Measurements from ENCODE around the gene ACYP1. TPM values are rescaled to one million over a fixed set of nuclear protein-coding genes. Genes with fewer than 3 reads are reported as not detected.

ACYP1 gene
- total and polyA plus RNA-seq, 2 of the 13 experiments (the other 11 are each of a cell fraction or from before 2014, with no cell fraction given): 9.7 to 22.4 TPM

GRCh38 chr14:75022655-75023054 lies 41.2 kb downstream of the ACYP1 start (continued):
- TF ChIP-seq ZNF574 (CRISPR knock-in tag; IDR thresholded peaks at IDR 0.05) (peak; percentile 81), NFYC (CRISPR knock-in tag; IDR thresholded peaks at IDR 0.05) (no peak), SMC3 (IDR thresholded peaks at IDR 0.05; ENCODE audit: low read length) (peak; percentile 18; the same call in 1 of the 2 replicates), ZNF264 (CRISPR knock-in tag; IDR thresholded peaks at IDR 0.05) (0 out of 2 replicates have a peak, but pooled peaks have one; percentile 64), SYNCRIP (IDR thresholded peaks at IDR 0.05; ENCODE audit: insufficient read depth, low read depth, low read length) (no peak)
- TF ChIP-seq, protein P1, sequence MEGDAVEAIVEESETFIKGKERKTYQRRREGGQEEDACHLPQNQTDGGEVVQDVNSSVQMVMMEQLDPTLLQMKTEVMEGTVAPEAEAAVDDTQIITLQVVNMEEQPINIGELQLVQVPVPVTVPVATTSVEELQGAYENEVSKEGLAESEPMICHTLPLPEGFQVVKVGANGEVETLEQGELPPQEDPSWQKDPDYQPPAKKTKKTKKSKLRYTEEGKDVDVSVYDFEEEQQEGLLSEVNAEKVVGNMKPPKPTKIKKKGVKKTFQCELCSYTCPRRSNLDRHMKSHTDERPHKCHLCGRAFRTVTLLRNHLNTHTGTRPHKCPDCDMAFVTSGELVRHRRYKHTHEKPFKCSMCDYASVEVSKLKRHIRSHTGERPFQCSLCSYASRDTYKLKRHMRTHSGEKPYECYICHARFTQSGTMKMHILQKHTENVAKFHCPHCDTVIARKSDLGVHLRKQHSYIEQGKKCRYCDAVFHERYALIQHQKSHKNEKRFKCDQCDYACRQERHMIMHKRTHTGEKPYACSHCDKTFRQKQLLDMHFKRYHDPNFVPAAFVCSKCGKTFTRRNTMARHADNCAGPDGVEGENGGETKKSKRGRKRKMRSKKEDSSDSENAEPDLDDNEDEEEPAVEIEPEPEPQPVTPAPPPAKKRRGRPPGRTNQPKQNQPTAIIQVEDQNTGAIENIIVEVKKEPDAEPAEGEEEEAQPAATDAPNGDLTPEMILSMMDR (CRISPR knock-in tag; IDR thresholded peaks at IDR 0.05): peak; percentile 52

- Histone ChIP-seq H3K4me3 (replicated peaks in 1 of 3; ENCODE audit: insufficient read depth in 1 of 3, low read depth in 2 of 3, low read length in 3 of 3) (no peak overlapping the region), H3K4me1 (ENCODE audit: insufficient read depth, low read length) (no peaks in the 10 kb centered on the region), H3K27me3 (ENCODE audit: control insufficient read depth in 1 of 2, insufficient read depth in 2 of 2, low read length in 2 of 2) (no peaks in the 10 kb centered on the region; a peak in 1 of 5 replicates), H3K4me2 (ENCODE audit: low read depth, low read length) (no peak overlapping the region), H3K27ac (ENCODE audit: extremely low read length, insufficient read depth, low read length) (no peak overlapping the region), H3K79me2 (ENCODE audit: insufficient read depth, low read length) (no peaks in the 10 kb centered on the region), H3K9ac (ENCODE audit: insufficient read depth, low read depth, low read length) (no peak overlapping the region), H3K36me3 (replicated peaks in 1 of 2; ENCODE audit: control insufficient read depth in 1 of 2, insufficient read depth in 2 of 2, low read length in 2 of 2) (peaks cover 19 to 74% of the 10 kb centered on the region in 2 experiments), H2AFZ (ENCODE audit: low read length) (no peak overlapping the region), H3K9me3 (ENCODE audit: low read length) (no peaks in the 10 kb centered on the region), H4K20me1 (ENCODE audit: insufficient read depth, low read length) (no peaks in the 10 kb centered on the region)
- 95% methylated on average over 3 of the region's 3 CpGs for WGBS (ENCODE audit: low lambda C conversion rate)
- in situ Hi-C loops (cut with HindIII; ENCODE audit: extremely low pct_ligation_motif_present, low pct_unique_long_range_greater_than_20kb): no loop called here
- intact Hi-C loops (cut with micrococcal nuclease; ENCODE audit: unreplicated experiment): no loop called here
- FAIRE-seq (no peak), DNase-seq (ENCODE audit: low spot score) (no peak), ATAC-seq (no peak)
- CTCF ChIA-PET (ENCODE audit: low intra/inter-chr PET ratio, low total read pairs): no interaction called here
- TF ChIP-seq KDM6A (CRISPR knock-in tag; IDR thresholded peaks at IDR 0.05; ENCODE audit: low read depth) (no peak), ZMYM4 (CRISPR knock-in tag; IDR thresholded peaks at IDR 0.05) (no peak), ZSCAN22 (CRISPR knock-in tag; IDR thresholded peaks at IDR 0.05) (no peak), RARA (CRISPR knock-in tag; IDR thresholded peaks at IDR 0.05) (no peak)
- POLR2A ChIA-PET: interaction anchor here (1.1 to 1.5 kb wide), 2 partner anchors 16 to 24 kb away, joined by 3 read pairs; partner anchors contain the start of gene EIF2B2
- BruUV-seq (replicated peaks): no TSS peak
These were observed 45.1 kb downstream of the ACYP1 start for GRCh38 chr14:75018694-75019093.

All from HepG2 (cell line).